Transverse colon (tissue), 4 donors: ENCODE results near the gene FAM53A. TPM values are rescaled to one million over a fixed set of nuclear protein-coding genes. Genes with fewer than 3 reads are reported as not detected.

ENCODE experiments used
- DNase-seq: peaks from one replicate; pipeline ENCODE4 v3.0.0-alpha.2; 2019
- H3K27ac ChIP-seq, 4 donors: fragments of 200-600 bp; sonication (generic); 2 replicates each; pipeline ENCODE4 v1.5.1; 2016 to 2018; ENCODE audit warnings: inconsistent platforms in 4 of 4
- H3K27me3 ChIP-seq: fragments of 200-600 bp; sonication (generic); 2 replicates; pipeline ENCODE4 v1.5.1; 2017; ENCODE audit warnings: inconsistent platforms
- H3K36me3 ChIP-seq, 4 donors: fragments of 200-600 bp; sonication (generic); 2 replicates each; pipeline ENCODE4 v1.5.1; 2017 to 2019; ENCODE audit warnings: inconsistent platforms in 4 of 4
- H3K4me1 ChIP-seq, 4 donors: fragments of 200-600 bp; sonication (generic); 2 replicates each; pipeline ENCODE4 v1.5.1; 2017 to 2020; ENCODE audit warnings: inconsistent platforms in 4 of 4
- H3K4me3 ChIP-seq, 4 donors: fragments of 200-600 bp; sonication (generic); 1 replicate in 1 of 4; 2 replicates in 3 of 4; pipeline versions ENCODE4 v1.5.1 to v1.6.1; 2017 to 2019; ENCODE audit warnings: inconsistent platforms in 4 of 4
- H3K9me3 ChIP-seq, 2 donors: fragments of 200-600 bp; sonication (generic); 2 replicates each; pipeline ENCODE4 v1.5.1; 2017 to 2019; ENCODE audit warnings: inconsistent platforms in 2 of 2
- EP300 ChIP-seq: sonication (generic); formaldehyde crosslinking; IDR thresholded peaks from one replicate; pipeline ENCODE4 v1.6.1; 2017; ENCODE audit warnings: antibody characterized with exemption, low read depth
- POLR2A ChIP-seq: fragments of 450-650 bp; IDR thresholded peaks from one replicate; pipeline ENCODE4 v1.6.1; 2016; ENCODE audit warnings: antibody characterized with exemption, mild to moderate bottlenecking, moderate library complexity
- POLR2AphosphoS5 ChIP-seq, 3 donors: sonication (generic); formaldehyde crosslinking; IDR thresholded peaks; one replicate each; pipeline ENCODE4 v1.6.1; 2016; ENCODE audit warnings: antibody characterized with exemption in 3 of 3
- WGBS, 2 donors: methylation state at CpG; one replicate each; pipeline ENCODE4 v1.1.5; 2018; ENCODE audit warnings: low coverage in 1 of 2; 5-methylcytosine and 5-hydroxymethylcytosine counted together
- in situ Hi-C, 4 donors: fragments of 200-750 bp; cut with MboI; loops; one replicate each; pipeline versions ENCODE4 v1.15.0 to v1.15.1; 2017; ENCODE audit warnings: low sequenced_read_pairs in 3 of 4, low pct_ligation_motif_present in 1 of 4, low pct_unique_long_range_greater_than_20kb in 1 of 4
- intact Hi-C: fragments of 100-400 bp; cut with DNase I; formaldehyde crosslinking; loops from one replicate; pipeline ENCODE4 v1.15.1; 2023; ENCODE audit warnings: low total_unique reads
- total RNA-seq, 4 donors: library from RNA; depleted of rRNA; stranded (reverse); fragments of >200 nt; gene quantifications; one replicate each; pipeline ENCODE4 v1.1.0, GENCODE V29; 2016
- TF ChIP-seq, protein P1 (sequence below), 5 experiments: fragments of 200-600 bp in 3 of 5; fragments of 450-650 bp in 2 of 5; sonication (generic) in 3 of 5; IDR thresholded peaks; 1 replicate in 2 of 5; 2 replicates in 3 of 5; pipeline ENCODE4 v1.5.1; 2016 to 2017; ENCODE audit warnings: antibody characterized with exemption in 5 of 5, inconsistent platforms in 3 of 5, mild to moderate bottlenecking in 2 of 5, moderate library complexity in 1 of 5

The FAM53A gene
- total RNA-seq, 4 donors from 2014 or later: 1.4 to 32.9 (median 2.7) TPM

DNA sequence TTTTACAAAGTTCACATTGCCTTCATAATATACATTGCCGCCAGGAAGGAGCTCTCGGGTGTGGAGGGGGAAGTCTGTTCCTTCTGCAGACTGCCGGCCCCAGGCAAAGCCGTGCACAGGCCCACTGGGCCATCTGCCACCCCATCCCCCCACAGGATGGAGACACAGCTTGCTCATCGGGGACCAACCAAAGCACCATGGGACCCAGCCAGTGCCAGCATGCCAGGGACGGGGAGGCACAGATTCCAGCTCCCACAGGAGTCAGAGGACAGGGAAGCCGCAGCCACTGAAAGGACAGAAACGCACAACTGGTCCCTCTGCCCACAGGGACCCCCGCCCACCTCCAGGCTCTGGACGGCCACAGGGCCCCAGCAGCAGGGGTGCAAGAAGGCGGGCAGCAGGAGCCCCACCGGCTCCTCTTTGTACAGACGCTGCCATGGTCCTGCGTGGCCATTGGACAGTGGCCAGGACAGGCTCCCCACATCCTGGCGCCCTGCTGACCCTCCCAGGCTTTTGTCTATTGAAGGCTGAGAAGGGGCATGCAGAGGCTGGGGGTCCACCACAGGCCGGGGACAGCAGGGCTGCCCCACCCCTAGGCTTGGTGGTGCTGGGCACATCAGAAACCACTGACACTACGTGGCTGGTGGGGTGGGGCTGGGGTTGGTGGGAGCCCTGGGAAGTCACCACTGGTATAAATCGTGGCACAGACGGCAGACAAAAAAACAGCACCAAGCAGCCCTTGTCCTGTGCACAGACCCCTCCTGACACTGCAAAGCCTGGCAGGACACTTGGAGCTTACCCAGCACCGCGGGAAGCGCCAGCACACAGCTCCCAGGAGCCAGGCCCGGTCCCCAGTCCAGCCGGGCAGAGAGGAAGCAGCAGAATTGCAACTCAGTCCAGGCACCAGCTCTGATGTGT lies 89.0 kb downstream of the FAM53A start:
- no peak for DNase-seq
- Histone ChIP-seq H3K4me1 (no peaks in the 10 kb centered on the region), H3K27me3 (peaks cover 10% of the 10 kb centered on the region), H3K36me3 (no peaks in the 10 kb centered on the region), H3K4me3 (no peak overlapping the region), H3K27ac (no peak overlapping the region), H3K9me3 (peaks cover 5 to 6% of the 10 kb centered on the region in 2 donors)
- in situ Hi-C loops: no loop called here
- 73% methylated on average over 22 of the region's 24 CpGs; no CpG with 5 or more reads in 1 of the 2 donors for WGBS, 2 donors
- intact Hi-C loops: no loop called here
- no peak for TF ChIP-seq EP300
- TF ChIP-seq POLR2AphosphoS5 (IDR thresholded peaks at IDR 0.05): no peak
- TF ChIP-seq, protein P1, sequence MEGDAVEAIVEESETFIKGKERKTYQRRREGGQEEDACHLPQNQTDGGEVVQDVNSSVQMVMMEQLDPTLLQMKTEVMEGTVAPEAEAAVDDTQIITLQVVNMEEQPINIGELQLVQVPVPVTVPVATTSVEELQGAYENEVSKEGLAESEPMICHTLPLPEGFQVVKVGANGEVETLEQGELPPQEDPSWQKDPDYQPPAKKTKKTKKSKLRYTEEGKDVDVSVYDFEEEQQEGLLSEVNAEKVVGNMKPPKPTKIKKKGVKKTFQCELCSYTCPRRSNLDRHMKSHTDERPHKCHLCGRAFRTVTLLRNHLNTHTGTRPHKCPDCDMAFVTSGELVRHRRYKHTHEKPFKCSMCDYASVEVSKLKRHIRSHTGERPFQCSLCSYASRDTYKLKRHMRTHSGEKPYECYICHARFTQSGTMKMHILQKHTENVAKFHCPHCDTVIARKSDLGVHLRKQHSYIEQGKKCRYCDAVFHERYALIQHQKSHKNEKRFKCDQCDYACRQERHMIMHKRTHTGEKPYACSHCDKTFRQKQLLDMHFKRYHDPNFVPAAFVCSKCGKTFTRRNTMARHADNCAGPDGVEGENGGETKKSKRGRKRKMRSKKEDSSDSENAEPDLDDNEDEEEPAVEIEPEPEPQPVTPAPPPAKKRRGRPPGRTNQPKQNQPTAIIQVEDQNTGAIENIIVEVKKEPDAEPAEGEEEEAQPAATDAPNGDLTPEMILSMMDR (IDR thresholded peaks at IDR 0.05): no peak
- no peak for TF ChIP-seq POLR2A

DNA sequence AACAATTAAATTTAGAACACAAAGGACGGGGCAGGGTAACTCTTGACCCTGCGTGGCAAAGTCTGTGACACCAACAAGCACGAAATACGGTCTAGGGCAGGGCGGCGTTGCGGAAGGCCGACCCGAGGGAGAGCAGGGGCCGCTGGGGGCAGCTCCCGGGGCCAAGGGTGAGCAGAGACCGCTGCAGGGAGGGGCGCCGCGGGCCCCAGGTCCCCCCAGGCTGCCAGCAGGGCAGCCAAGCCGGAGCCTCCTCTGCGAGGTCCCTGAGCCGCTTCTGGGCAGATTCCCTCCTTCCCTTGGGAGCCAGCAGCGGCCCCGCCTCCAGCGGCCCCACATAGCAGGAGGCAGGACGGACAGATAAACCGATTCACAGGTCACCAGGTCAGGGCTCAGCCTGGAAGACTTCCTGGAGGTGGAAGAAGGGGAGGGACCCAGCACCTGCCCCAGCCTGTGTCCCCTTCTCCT lies 90.2 kb downstream of the FAM53A start:
- DNase-seq: no peak
- intact Hi-C loops: no loop called here
- Histone ChIP-seq H3K4me1 (no peaks in the 10 kb centered on the region), H3K9me3 (peaks cover 5 to 16% of the 10 kb centered on the region in 2 donors), H3K27me3 (peaks cover 10% of the 10 kb centered on the region), H3K36me3 (no peaks in the 10 kb centered on the region), H3K4me3 (no peak overlapping the region), H3K27ac (no peak overlapping the region)
- in situ Hi-C loops: no loop called here
- no peak for TF ChIP-seq EP300
- TF ChIP-seq POLR2A: no peak
- no peak for TF ChIP-seq POLR2AphosphoS5 (IDR thresholded peaks at IDR 0.05)
- TF ChIP-seq, protein P1 (IDR thresholded peaks at IDR 0.05): no peak
- 57 to 74% methylated on average over 2 to 22 of the region's 23 CpGs for WGBS, 2 donors

DNA sequence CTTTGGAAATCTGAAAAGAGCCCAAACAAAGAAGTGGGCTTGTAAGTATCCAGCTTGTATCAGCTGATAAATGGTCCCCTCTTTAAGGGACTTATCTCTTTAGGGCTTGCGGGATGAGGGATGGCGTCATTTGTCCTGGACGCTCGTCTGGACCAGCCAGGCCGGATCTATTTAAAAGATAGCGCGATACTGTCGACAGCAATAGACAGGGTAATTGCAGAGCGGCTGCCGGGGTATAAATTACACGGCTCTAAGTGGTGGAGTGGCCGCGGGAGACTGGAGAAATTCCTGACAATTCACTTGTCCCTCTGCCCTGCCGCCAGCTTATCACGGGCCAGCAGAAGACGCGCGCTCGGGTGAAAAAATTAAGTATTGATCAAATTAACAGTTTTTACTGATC lies 90.7 kb downstream of the FAM53A start:
- peaks cover 10% of the 10 kb centered on the region for H3K27me3 ChIP-seq
- intact Hi-C loops (no loop called here), in situ Hi-C loops (no loop called here)
- H3K27ac ChIP-seq: no peak overlapping the region
- WGBS, 2 donors: 70 to 86% methylated on average over 11 to 19 of the region's 19 CpGs
- TF ChIP-seq POLR2A (no peak), EP300 (no peak), POLR2AphosphoS5 (IDR thresholded peaks at IDR 0.05) (no peak)
- TF ChIP-seq, protein P1 (IDR thresholded peaks at IDR 0.05): no peak
- DNase-seq: no peak
- H3K36me3 ChIP-seq: no peaks in the 10 kb centered on the region
- peaks cover 5 to 16% of the 10 kb centered on the region in 2 donors for H3K9me3 ChIP-seq
- no peak overlapping the region for H3K4me3 ChIP-seq
- H3K4me1 ChIP-seq: no peaks in the 10 kb centered on the region

DNA sequence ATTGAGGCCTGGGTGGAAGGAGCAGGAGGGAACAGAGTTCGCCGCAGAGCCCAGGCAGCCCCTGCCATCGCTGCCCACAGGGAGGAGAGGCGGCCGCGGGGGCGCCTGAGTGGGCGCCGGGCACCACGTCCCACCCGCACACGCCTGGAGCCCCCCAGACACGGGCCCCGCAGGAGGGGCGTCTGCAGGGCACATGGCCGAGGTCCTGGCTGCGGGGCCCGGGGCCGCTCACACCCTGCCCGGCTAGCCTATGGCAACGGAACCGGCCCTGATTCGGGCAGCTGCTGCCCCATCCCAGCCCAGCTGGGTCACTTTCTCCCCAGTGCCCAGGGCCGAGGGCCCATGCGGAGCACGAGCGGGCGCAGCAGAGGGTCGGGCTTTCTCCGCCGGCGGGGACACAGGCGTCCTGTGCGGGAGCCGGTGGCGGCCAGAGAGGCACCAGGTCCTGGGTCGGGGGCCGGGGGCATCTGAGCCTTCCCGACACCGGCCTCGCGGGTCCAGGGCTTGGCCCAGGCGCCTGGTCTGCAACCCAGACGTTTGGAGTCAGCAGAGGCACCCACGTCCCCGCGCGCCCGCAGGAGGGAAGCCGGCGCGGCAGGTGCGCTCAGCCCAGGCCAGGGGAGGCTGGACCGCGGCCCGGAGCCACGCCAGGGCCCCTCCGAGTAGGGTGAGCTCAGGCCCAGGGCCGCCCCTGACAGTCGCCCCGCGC lies 91.2 kb downstream of the FAM53A start:
- in situ Hi-C loops: no loop called here

More for the DNA sequence above, 91.2 kb downstream of the FAM53A start:
- Histone ChIP-seq H3K9me3 (peaks cover 5 to 16% of the 10 kb centered on the region in 2 donors), H3K36me3 (no peaks in the 10 kb centered on the region), H3K4me1 (no peaks in the 10 kb centered on the region), H3K27ac (no peak overlapping the region), H3K27me3 (peaks cover 10% of the 10 kb centered on the region), H3K4me3 (no peak overlapping the region)
- TF ChIP-seq EP300 (no peak), POLR2A (no peak), POLR2AphosphoS5 (IDR thresholded peaks at IDR 0.05) (no peak)
- TF ChIP-seq, protein P1 (IDR thresholded peaks at IDR 0.05): no peak
- DNase-seq: no peak
- intact Hi-C loops: no loop called here
- 94% methylated on average over 56 of the region's 62 CpGs; no CpG with 5 or more reads in 1 of the 2 donors for WGBS, 2 donors
